IPS-NIHi7 (cell line): ENCODE data around the gene SEMA6B.
"Not testable (repeated sequence)": the region's sequence is repeated elsewhere in the genome, so short reads cannot be mapped to it uniquely, and the experiment has no call there.

Experiments
- DNase-seq: peaks from one replicate; pipeline ENCODE4 v3.0.0; 2012; ENCODE audit warnings: mixed read lengths; ENCODE audit errors: extremely low spot score

SEMA6B gene

DNA sequence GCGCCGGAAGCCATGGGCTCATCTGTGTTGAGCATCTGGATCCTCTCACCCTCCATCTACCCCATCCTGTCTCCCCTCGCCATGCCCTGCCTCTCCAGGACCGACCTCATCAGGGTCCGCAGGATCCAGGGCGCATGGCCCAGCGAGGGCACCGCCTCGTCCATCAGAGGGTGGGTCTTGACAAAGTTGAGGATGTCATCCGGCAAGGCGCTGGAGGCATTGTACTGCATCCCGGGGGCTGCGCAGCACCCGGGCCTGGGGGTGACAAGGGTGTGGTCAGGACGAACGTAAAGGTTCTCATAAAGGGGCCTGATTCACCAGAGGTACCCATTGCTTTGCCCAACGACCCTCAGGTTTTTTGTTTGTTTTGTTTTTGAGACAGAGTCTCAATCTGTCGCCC lies 9.5 kb downstream of the SEMA6B start:
- no peak for DNase-seq

DNA sequence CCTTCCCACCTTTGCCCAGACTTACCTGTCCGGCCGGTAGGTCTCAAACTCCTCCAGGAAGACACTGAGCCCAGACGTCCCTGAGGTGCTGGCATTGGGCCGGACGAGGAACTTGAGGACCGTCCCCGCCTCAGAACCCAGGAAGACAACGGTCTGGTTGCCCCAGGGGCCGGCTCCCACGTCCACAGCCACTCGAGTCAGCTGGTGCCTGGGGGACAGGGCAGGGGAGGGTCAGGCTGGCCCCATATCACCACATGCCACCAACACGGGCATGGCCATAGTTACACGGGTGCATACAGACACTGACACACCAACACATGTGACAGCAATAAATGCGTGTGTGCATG lies 11.3 kb downstream of the SEMA6B start:
- DNase-seq: peak; percentile 6

DNA sequence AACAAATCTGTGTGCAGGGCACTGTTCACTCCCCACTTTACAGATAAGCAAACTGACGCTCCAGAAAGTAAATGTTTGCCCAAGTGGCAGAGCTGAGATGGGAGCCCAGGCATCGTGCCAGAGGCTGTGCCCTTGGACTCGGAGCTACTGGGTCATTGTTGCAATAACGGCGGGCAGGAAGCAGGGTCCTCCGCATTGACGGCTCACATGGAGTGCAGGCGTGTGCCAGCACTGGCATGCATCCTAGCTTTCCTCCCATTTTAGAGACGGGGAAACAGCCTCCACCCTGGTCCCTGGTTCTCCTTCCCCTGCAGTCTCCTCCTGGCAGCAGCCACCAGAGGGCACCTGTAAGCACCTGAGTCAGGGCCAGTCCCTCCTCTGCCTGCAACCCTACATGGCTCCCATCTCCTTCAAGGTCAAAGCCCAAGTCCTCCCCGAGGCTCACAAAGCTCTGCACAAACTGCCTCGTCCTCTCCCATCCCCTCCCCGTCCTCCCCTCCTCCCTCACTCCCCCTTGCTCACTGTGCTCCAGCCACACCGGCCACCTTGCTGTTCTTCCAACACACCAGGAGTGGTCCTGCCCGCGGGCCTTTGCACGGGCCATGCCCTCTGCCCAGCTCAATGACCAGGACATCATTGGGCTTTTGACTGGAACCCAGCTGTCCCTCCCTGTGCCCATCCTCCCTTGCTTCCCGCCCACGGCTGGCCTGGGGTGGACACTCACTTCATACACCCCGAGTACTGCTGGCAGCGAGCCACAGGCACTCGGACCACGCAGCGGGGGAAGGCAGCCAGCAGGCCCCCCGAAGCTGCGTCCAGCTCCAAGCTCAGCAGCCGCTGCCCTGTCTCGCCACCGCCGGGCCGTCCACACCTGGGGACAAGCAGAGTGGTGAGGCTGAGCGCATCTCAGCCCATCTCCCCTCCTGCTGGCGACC lies 11.9 kb downstream of the SEMA6B start:
- DNase-seq: peak; percentile 12

DNA sequence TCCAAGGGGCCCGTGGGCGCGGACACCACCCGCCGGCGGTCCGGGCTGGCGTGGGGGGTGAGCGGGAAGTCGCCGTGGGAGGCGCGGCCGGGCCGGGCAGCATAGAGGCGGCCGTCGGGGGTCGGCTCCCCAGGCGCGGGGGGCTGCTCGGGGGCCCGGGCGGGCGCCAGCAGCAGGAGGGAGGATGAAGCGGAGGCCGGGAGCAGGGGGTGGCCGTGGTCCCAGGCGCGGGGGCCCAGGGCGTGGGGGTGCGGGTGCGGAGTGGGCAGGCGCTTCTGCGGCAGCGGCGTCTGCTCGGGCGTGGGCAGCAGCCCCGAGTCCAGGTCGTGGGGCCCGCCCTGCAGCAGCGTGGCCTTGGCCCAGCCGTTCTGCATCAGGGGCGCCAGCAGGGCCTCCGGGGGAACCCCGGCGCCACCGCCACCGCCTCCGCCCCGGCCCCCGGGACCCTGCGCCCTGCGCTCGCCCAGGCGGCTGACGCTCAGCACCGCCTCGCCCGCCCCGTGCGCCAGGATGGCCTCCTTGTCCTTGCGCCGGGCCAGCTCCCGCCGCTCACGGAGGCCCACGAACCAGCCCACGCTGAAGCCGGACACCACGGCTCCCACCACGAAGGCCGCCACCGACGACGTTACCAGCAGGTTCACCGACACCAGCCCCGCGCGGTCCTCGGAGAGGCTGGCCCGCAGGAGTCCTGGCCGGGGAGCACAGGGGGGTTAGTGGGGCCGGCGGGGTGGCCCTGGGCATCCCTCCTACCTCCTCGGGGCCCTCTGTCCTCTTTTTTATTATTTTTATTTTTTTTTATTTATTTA lies 15.4 kb downstream of the SEMA6B start:
- DNase-seq: no peak

DNA sequence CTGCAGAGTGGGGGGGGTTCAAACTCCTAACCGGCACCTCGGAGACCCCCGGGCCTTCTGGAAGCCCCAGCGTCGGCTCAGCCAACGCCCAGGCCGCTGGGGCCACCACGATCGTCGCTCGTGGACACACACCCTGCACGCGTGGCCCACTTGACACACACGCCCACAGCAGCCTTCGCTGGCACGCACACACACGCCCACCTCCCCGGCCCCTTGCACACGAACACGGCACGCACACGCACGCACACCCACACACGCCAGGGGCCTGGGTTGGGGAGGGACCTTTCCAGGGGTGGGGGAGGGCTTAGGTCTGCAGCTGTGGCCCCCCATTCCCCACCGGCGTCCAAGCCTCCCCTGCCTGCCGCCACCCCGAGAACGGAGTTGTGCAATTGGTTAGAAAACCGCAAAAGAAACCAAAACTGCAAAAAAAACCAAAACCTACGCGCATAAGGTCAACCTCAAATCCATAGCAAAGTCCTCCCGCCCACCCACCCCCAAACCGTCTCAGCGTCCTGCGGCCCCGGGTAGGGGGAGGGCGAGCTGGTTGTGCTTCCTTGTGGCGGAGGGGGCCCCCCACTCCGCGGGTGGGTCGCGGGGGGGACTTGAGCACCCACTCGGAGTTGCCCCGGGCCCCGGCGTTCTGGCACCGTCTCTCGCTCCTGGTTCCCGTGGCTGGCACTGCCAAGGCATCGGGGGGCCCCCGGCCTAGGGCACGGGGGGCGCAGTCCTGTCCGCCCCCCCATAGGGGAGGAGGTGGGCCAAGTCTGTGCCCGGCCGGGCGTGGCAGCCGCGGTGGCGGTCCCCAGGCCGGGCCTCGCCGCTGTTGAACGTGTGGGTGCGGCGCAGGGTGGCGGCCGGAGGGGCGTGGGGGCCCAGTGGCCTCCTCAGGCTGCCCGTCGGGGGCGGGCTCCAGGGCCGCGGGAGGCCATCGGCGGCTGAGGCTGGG lies 16.3 kb downstream of the SEMA6B start:
- DNase-seq: no peak

DNA sequence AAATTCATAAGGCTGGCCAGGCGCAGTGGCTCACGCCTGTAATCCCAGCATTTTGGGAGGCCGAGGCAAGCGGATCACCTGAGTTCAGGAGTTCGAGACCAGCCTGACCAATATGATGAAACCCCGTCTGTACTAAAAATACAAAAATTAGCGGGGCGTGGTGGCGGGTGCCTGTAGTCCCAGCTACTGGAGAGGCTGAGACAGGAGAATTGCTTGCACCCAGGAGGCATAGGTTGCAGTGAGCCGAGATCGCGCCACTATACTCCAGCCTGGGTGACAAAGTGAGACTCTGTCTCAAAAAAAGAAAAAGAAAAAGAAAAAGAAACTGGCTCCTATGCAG lies 17.7 kb downstream of the SEMA6B start:
- not testable (repeated sequence) for DNase-seq

DNA sequence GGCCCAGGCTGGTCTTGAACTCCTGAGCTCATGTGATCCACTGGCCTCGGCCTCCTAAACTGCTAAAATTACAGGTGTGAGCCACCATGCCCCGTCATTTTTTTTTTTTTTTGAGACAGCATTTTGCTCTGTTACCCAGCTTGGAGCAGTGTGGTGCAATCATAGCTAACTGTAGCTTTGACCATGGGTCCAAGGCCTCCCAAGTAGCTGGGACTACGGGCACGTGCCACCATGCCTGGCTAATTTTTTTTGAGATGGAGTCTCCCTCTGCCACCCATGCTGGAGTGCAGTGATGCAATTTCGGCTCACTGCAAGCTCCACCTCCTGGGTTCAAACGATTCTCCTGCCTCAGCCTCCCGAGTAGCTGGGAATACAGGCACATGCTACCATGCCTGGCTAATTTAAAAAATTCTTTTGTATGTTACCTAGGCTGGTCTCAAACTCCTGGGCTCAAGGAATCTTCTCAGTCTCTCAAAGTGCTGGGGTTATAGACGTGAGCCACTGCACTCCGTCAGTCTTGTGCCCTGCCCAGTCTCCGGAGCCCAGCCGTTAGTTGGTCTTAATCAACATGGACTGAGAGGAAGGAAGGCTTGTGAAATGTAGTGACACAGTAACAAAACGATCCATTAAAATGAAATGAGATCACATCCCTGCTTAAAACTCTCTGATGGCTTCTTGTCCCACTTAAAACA lies 18.2 kb downstream of the SEMA6B start:
- DNase-seq: no peak

DNA sequence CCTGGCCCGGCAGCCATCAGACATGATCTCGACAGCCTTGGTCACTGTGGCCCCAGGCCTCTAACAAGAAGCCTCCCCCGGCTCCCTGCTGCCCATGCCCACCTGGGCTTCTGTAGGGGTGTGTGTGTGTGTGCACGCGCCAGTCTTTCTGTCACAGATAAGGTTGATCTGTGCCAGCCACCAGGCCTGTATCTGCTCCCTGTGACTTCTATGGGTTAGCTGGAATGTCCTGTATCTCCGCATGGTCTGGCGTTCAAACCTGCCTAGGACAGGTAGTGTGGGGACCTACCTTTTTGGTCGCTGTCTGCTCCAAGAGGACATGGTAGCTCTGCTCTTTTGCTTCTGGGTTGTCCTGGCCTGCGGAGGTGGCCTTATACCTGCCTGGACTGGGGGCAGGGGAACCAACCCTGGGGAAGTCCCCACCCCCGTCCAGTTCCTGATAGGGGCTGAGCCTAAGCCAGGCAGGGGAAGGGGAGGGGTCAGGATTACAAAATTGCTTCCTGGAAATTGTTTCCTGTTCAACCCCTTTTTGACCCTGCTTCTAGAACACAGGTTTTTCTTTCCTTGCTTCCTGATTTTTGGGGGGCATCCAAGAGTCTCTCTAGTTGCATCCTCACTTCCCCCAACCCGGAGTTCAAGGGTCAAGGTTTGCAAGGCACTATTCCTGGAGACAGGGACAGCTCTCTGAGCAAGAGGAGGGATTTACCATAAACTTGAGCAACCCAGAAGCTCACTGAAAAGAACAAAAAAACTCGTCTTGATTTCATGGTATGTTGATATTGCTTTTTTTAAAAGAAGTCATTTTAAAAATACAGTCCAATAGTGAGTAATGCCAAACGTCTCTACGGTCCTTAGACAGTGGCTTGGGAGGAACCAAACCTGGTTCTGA lies 19.5 kb downstream of the SEMA6B start, which contains the start of gene LRG1:
LRG1 (minus strand) TSS at position 344 of the 889 bp plus-strand sequence; CDS start at position 321, 23 bp downstream.
- DNase-seq: no peak

DNA sequence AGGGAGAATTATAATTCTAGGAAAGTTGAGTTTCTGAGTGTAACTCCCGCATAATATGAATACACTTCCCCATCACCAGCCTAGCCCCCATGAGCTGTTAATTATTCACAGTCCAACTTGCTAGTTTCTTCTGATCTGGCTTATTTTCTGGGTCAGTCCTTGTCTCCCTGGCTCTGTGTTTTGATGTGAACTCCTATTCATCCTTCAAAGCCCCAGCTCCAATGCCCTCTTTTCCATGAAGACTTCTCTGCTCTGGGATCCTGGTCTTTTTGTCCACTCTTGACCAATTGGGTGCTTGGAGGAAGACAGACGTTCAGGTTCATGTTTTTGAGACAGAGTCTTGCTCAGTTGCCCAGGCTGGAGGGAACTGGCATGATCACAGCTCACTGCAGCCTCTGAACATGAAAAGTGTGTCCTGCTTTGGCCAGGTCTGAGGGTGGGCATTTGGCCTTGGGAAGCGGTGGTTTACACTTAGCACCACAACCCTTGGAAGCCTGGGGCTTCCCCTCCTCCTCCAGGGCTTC lies 20.3 kb downstream of the SEMA6B start:
- no peak for DNase-seq

DNA sequence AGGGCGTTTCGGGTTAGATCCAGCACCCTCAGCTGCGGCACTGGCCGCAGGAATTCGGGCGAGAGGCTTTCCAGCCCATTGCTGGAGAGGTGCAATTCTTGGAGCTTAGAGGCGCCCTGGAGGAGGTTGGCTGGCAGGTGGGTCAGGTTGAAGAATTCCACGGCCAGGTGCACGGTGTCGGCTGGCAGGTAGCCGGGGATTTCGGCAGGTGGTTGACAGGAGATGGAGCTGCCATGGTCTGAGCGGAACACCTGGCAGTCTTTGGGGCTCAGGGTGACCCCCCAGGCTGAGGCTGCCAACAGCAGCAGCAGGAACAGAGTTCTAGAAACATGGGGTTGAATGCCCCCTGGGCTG lies 20.9 kb downstream of the SEMA6B start:
- DNase-seq: no peak

DNA sequence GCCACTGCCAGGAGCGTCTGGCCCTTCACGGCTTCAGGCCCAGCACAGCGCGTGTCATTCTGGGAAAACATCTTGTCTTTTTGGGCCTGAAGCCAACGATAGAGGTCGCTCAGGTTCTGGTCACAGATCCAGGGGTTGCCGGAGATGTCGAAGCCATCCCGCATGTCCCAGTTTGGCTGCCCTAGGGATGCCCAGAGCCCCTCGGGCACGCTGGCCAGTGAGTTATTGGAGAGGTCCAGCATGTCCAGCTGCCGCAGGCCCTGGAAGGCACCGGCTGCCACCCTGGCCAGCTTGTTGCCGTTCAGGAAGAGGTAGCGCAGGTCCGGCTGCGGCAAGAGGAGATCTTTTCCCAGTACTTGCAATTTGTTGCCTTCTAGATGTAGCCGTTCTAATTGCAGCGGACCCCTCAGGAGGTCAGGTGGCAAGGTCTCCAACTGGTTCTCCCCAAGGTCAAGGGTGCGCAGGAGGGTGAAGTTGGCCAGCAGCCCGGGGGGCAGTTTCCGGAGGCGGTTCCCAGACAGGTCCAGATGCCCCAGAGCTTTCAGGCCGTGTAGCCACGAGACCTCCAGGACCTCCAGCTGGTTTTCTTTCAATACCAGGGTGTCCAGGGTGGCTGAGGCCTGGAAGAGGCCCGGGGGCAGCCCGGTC lies 21.4 kb downstream of the SEMA6B start:
- DNase-seq: no peak

DNA sequence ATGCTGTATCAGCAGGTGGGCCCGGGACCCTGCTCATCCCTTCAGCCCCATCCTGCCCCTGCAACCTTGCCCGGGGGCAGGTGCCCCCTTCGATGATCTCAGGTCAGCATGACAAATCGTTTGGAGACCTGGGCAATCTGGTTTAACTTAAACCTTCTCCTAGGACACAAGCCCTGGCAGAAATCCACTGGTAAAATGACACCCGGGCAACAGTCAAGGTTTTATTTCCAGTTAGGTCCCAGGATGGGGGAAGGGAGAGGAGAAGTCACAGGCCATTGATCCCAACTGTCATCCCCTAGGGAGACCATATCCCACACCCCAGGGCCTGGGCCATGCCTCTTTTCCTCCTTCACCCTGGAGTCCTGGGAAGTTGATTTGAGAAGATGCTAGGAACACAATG lies 22.7 kb downstream of the SEMA6B start:
- DNase-seq: no peak

DNA sequence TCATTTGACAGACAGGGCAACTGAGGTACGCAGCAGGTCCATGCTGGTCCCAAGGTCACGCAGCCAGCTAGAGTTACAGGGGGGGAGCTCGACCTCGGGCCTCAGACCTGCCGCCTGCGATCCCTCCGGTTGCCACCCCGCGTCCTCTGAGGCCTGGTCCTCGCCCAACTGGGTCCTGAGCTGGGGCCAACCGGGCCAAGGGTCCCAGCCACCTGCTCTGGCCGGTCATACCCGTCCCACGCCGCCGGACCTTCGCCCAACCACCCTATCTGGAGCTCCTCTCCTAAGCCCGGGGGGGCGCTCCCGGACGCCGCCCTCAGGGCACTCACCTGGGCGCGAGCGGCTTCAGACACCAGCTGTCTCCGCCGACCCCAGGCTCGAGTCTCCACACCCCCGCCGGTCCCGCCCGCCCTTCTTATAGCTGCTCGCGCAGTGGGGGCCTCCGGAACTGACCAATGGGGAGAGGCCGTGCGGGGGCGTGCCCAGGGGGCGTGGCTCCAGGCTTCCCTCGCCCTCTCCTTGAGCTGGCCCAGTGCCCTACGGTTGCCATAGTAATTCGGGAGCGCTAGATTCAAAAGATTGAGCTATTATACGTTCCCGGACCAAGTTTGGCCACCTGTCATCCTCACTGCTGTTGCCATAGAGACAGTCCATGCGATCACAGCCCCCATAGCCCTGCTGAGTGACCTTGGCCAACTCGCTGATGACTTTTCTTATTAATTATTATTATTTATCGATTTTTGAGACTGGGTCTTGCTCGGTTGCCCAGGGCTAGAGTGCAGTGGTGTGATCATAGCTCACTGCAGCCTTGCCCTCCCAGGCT lies 24.4 kb downstream of the SEMA6B start, which contains the start of gene PLIN5:
PLIN5 (minus strand) TSS at position 389 of the 823 bp plus-strand sequence. CDS start 1,150 bp downstream, outside the sequence.
- DNase-seq: peak; percentile 99

DNA sequence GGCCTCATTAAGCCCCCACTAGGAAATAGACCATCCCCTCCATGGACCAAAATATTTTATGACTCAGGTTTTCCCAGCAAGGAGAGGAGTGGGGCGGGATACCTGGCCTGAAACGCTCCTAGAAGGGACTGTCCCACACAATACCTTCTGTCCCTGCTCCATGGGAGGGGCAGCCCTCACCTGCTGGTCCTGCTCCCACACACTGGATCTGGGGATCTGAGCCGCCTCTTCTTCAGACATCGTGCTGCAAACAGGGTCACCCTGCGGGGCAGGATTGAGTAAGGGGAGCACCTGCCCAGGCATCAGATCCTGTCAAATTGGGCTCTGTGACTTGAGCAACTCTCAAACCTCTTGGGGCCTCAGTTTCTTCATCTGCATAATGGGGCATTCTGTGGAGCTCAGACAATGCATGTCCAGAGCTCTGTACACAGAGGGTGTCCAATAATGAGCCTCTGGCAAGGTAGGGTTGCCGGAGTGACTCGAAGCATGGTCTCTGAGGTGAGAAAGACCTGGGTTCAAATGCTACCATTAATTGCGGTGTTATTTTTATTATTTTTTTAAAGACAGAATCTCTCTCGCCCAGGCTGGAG lies 25.6 kb downstream of the SEMA6B start:
- no peak for DNase-seq

DNA sequence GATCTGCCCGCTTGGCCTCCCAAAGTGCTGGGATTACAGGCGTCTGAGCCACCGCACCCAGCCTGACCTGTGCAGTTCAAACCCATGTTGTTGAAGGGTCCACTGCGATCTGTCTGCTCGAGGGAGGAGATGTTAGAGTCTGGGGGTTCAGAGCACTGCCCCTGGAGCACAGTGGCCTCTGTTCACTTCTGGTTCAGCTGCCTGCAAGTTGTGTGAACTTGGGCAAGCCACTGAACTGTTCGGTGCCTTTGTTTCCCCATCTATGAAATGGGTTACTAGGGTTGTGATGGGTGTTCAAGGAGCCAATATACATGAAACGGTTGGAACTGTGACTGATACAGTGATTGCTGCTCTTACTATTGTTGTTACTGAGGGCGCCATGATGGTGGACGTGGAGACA lies 26.1 kb downstream of the SEMA6B start:
- DNase-seq: no peak

DNA sequence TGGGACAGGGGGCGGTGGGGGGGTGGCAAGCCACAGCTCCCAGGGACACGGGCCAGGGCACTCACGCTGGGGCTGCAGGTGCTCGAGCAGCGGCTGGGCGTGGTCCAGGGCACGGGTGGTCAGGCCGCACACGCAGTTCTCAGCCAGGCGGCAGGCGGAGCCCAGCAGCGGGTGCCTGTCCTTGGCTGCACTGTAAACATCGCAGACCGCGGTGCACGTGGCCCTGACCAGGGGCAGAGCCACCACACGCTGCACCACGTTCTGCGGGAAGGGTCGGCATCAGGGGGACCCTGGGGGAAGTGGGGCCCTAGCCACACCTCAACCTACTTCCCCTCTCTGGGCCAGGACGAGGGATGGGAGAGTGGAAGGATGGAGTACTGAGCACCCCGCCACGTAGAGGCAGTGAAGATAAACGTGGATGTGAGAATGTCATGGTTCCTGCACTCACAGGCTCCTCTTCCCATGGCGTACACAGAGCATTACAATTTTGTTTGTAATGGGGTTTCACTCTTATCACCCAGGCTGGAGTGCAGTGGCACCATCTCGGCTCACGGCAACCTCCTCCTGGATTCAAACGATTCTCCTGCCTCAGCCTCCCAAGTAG lies 27.8 kb downstream of the SEMA6B start:
- DNase-seq: no peak

DNA sequence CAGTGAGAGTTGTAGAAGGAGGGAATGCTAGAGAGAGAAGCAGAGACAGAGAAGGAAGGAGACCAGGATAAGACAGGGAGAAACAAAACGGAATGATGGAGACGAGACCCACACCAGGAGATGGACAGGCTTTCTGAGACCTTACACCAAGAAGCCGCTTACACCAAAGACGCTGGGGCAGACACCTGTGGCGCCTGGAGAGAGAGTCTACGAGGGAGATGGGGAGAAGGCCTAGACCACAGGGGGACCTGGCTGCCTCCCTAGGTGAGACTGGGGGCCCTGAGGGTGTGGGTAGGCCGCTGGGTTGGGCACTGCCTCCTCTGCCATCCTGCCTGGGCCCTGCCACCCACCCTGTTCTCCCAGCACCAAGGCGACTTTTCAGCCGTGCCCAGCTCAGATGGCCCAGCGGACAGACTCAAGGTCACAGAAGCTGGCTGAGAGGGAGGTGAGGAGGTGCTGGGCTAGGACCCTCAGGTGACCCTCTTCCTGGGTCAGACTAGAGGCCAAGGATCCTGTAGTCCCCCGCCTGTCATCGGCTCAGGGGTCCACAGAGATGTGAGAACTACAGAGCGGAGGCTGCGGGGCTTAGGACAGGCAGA lies 29.5 kb downstream of the SEMA6B start:
- no peak for DNase-seq
